Measurements from ENCODE around the gene TMEM208. TPM values are rescaled to one million over a fixed set of nuclear protein-coding genes. Genes with fewer than 3 reads are reported as not detected.

Gene TMEM208
- total RNA-seq, 4 donors from 2014 or later: 24.4 to 36.0 (median 31.7) TPM

DNA sequence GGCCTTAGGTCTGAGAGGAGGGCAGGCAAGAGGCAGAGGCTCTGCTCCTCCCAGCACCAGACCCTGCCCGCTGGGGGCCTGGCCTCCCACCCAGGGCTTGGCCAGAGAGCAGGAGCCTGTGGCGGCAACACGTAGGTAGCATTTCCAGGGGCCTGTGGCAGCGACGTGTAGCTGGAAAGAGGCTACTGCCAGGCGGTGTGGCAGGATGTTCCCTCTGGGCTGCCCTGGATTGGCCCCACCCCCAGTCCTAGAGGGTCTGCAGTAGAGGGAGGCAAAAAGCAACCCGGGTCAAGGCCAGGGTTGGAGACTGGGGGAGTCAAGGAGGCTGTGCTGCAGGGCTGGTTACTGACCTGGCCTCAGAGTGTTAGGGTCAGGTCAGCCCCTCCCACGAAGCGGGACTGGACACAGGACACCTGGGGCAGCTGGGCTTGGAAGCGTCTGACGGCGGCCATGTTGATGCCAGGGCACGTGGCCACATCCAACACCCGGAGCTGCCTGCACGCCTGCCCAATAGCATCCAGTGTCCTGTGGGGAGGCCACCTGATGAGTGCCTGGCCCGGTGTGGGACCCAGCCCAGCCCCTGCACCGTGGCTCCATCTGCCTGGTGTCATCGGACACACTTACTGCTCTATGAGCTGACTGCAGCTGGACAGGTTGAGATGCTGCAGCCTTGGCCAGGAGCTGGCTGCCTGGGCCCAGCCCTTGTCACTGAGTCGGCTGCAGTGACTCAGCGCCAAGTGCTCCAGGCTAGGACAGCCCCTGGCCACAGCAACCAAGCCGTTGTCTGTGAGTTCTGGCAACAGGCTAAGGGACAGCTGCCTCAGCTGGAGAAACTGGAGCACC is 19.5 kb upstream of the TMEM208 start:
- 32 to 39% methylated on average over 4 to 5 of the region's 21 CpGs for WGBS, 2 donors
- Histone ChIP-seq H3K4me1 (peaks cover 0 to 19% (median 0%) of the 10 kb centered on the region in 3 donors), H3K36me3 (peaks cover 14 to 38% (median 19%) of the 10 kb centered on the region in 3 donors), H3K27me3 (no peaks in the 10 kb centered on the region), H3K9me3 (no peaks in the 10 kb centered on the region), H3K27ac (no peak overlapping the region), H3K4me3 (no peak overlapping the region)
- DNase-seq: no peak
- no peak for TF ChIP-seq POLR2A (IDR thresholded peaks at IDR 0.05)
- TF ChIP-seq, protein P1, sequence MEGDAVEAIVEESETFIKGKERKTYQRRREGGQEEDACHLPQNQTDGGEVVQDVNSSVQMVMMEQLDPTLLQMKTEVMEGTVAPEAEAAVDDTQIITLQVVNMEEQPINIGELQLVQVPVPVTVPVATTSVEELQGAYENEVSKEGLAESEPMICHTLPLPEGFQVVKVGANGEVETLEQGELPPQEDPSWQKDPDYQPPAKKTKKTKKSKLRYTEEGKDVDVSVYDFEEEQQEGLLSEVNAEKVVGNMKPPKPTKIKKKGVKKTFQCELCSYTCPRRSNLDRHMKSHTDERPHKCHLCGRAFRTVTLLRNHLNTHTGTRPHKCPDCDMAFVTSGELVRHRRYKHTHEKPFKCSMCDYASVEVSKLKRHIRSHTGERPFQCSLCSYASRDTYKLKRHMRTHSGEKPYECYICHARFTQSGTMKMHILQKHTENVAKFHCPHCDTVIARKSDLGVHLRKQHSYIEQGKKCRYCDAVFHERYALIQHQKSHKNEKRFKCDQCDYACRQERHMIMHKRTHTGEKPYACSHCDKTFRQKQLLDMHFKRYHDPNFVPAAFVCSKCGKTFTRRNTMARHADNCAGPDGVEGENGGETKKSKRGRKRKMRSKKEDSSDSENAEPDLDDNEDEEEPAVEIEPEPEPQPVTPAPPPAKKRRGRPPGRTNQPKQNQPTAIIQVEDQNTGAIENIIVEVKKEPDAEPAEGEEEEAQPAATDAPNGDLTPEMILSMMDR (IDR thresholded peaks at IDR 0.05): no peak
- intact Hi-C loops (cut with DNase I): no loop called here

DNA sequence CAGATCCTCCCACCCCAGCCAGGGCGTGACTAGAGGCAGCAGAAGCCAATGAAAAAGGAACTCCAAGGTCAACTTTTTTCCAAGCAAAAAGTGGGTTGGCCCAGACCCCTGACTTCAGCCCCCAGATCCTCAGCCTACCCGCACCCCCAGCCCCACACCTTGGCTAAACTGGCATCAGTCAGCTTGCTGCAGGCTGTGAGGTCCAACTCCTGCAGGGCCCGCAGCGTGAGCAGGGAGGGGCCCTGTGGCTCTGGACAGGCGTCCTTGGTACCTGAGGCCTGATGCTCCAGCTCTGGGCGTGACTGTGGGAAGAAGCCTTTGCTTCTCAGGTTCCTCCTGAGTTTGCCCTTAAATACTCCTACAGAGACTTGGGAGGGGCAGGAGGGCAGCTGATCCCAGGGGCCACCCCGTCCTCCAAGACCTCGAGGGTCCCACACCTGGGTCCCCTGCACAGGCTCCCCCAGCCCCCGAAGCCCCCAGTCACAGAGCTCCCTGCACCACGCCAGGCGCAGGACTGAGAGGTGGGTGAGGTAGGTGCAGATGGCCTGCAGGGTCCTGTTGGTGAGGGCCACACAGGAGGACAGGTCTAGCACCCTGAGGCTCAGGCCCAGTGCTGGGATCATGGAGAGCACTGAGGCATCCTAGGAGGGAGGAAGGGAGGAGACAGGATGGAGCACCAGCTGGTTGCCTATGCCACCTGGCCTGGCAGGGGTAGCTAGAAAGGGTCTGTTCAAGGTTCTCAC is 18.6 kb upstream of the TMEM208 start:
- Histone ChIP-seq H3K4me1 (peaks cover 0 to 27% (median 5%) of the 10 kb centered on the region in 3 donors), H3K4me3 (no peak overlapping the region), H3K36me3 (peaks cover 5 to 30% (median 10%) of the 10 kb centered on the region in 3 donors), H3K9me3 (no peaks in the 10 kb centered on the region), H3K27me3 (no peaks in the 10 kb centered on the region), H3K27ac (no peak overlapping the region)
- TF ChIP-seq, protein P1 (IDR thresholded peaks at IDR 0.05): no peak
- TF ChIP-seq POLR2A (IDR thresholded peaks at IDR 0.05): no peak
- DNase-seq: no peak
- intact Hi-C loops (cut with DNase I): no loop called here
- WGBS, 2 donors: 75 to 85% methylated on average over 4 to 5 of the region's 11 CpGs

DNA sequence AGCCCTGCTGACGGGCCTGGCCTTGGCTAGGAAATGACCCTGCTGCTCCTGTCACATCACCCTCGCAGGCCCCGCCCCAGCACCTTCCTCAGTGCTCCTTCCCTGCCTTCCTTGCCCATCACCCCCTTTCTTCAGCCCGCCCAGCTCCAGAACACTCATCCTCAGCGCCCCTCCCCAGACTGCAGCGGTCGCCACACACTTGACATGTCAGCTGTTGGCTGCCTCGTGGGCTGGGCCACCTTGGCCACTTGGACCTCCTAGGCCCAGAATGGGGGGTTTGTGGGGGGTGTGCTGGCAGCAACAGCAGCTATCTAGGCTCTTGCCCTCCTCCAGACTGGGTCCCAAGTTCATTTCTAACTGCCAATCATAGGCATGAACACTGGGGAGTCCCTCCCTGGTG is 17.4 kb upstream of the TMEM208 start:
- H3K9me3 ChIP-seq: no peaks in the 10 kb centered on the region
- intact Hi-C loops (cut with DNase I): no loop called here
- peaks cover 0 to 27% (median 6%) of the 10 kb centered on the region in 3 donors for H3K4me1 ChIP-seq
- DNase-seq: no peak
- TF ChIP-seq, protein P1 (IDR thresholded peaks at IDR 0.05): no peak
- no peak for TF ChIP-seq POLR2A (IDR thresholded peaks at IDR 0.05)
- WGBS, 2 donors: 80 to 86% methylated on average over 6 to 8 of the region's 8 CpGs
- H3K4me3 ChIP-seq: no peak overlapping the region
- peaks cover 0 to 17% (median 0%) of the 10 kb centered on the region in 3 donors for H3K36me3 ChIP-seq
- H3K27me3 ChIP-seq: no peaks in the 10 kb centered on the region
- H3K27ac ChIP-seq: no peak overlapping the region

DNA sequence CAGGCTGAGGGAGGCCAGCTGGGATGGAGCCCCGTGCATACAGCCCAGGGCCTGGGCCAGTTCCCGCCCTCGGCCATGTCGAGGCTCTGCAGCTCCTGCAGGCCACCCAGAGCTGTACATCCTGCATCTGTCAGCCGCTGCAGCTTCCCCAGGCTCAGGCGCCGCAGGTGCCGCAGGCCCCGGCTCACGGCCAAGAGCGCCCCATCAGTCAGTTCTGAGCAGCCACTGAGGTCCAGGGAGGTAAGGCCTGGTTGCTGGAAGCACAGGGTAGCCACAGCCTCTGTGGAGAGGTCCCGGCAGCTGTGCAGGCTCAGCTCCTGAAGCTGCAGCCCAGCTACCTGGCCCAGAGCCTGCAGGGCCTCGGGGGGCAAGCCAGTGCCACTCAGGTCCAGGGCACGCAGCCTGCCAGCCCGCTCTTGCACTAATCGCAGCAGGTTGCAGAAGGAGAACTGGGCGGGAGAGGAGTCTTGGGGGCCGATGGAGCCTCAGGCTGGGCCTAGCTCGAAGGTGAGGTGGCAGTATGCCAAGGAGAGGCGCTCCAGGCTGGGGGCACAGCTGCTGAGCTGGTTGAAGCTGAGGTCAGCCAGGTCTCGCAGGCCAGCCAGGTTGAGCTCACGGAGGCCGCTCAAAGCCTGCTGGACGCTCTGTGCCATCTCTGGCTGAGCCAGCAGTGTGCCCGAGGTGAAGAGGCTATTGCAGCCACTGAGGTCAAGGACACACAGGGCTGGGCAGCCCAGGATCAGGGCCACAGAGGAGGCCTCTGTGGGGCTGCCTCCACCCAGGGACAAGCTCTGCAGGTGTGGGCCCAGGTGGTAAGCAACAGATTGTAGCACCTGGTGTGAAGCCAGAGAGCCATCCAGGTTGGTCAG is 16.6 kb upstream of the TMEM208 start:
- intact Hi-C loops (cut with DNase I): no loop called here
- Histone ChIP-seq H3K27me3 (no peaks in the 10 kb centered on the region), H3K27ac (no peak overlapping the region), H3K4me1 (peaks cover 0 to 27% (median 6%) of the 10 kb centered on the region in 3 donors), H3K9me3 (no peaks in the 10 kb centered on the region), H3K36me3 (peaks cover 0 to 11% (median 0%) of the 10 kb centered on the region in 3 donors), H3K4me3 (no peak overlapping the region)
- 45% methylated on average over 2 of the region's 25 CpGs; no CpG with 5 or more reads in 1 of the 2 donors for WGBS, 2 donors
- no peak for DNase-seq
- TF ChIP-seq, protein P1 (IDR thresholded peaks at IDR 0.05): no peak
- no peak for TF ChIP-seq POLR2A (IDR thresholded peaks at IDR 0.05)

Measured in esophagus squamous epithelium (tissue), 5 donors.